ENCODE results near the gene GTF3C2. TPM values are rescaled to one million over a fixed set of nuclear protein-coding genes. Genes with fewer than 3 reads are reported as not detected.

The GTF3C2 gene
- total and polyA plus RNA-seq, 12 donors = 30.6 to 73.9 (median 51.3) TPM

DNA sequence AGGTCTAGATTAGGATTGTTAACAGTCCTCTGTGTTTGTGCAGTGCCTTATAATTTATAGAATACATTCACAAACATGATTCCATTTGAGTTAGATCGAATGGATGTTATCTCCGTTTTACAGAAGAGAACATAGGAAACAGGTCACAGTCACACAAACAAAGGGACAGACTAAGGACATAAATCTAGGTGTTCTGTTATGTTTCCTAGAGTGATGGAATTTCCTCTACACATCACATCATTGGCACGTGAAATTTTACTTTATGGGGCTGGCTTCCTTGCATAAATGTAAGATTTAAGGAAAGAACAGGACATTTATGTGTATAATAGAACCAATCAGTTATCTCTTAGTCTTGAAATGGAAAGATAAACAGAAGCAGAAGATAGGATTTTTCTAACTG lies 68.0 kb downstream of the GTF3C2 start:
- H3K9me3 ChIP-seq (replicated peaks in 1 of 3) = no peaks in the 10 kb centered on the region
- H3K27ac ChIP-seq = peak overlapping the region in 1 of 5 donors; percentile 14
- H3K4me1 ChIP-seq (replicated peaks in 1 of 2) = peaks cover 12 to 14% of the 10 kb centered on the region in 2 donors
- no peaks in the 10 kb centered on the region for H3K36me3 ChIP-seq (replicated peaks in 1 of 2)
- H3K4me3 ChIP-seq = no peak overlapping the region
- TF ChIP-seq POLR2A (IDR thresholded peaks at IDR 0.05) = no peak
- TF ChIP-seq, protein P1, sequence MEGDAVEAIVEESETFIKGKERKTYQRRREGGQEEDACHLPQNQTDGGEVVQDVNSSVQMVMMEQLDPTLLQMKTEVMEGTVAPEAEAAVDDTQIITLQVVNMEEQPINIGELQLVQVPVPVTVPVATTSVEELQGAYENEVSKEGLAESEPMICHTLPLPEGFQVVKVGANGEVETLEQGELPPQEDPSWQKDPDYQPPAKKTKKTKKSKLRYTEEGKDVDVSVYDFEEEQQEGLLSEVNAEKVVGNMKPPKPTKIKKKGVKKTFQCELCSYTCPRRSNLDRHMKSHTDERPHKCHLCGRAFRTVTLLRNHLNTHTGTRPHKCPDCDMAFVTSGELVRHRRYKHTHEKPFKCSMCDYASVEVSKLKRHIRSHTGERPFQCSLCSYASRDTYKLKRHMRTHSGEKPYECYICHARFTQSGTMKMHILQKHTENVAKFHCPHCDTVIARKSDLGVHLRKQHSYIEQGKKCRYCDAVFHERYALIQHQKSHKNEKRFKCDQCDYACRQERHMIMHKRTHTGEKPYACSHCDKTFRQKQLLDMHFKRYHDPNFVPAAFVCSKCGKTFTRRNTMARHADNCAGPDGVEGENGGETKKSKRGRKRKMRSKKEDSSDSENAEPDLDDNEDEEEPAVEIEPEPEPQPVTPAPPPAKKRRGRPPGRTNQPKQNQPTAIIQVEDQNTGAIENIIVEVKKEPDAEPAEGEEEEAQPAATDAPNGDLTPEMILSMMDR (IDR thresholded peaks at IDR 0.05) = no peak
- 38 to 54% (median 46%) methylated on average over 3 of the region's 3 CpGs for WGBS, 4 donors
- DNase-seq = no peak
- H3K27me3 ChIP-seq = no peaks in the 10 kb centered on the region
- intact Hi-C loops (cut with DNase I) = no loop called here

GRCh38 chr2:27285481-27285880 lies 71.1 kb downstream of the GTF3C2 start:
- H3K9me3 ChIP-seq (replicated peaks in 1 of 3) = no peaks in the 10 kb centered on the region
- no peak overlapping the region for H3K4me3 ChIP-seq
- DNase-seq = no peak
- WGBS, 4 donors = 73 to 87% (median 80%) methylated on average over 6 of the region's 6 CpGs
- no peaks in the 10 kb centered on the region for H3K27me3 ChIP-seq
- intact Hi-C loops (cut with DNase I) = no loop called here
- TF ChIP-seq POLR2A (IDR thresholded peaks at IDR 0.05) = no peak
- TF ChIP-seq, protein P1 (IDR thresholded peaks at IDR 0.05) = no peak
- H3K27ac ChIP-seq = no peak overlapping the region
- H3K4me1 ChIP-seq (replicated peaks in 1 of 2) = peaks cover 18 to 28% of the 10 kb centered on the region in 2 donors
- H3K36me3 ChIP-seq (replicated peaks in 1 of 2) = no peaks in the 10 kb centered on the region

DNA sequence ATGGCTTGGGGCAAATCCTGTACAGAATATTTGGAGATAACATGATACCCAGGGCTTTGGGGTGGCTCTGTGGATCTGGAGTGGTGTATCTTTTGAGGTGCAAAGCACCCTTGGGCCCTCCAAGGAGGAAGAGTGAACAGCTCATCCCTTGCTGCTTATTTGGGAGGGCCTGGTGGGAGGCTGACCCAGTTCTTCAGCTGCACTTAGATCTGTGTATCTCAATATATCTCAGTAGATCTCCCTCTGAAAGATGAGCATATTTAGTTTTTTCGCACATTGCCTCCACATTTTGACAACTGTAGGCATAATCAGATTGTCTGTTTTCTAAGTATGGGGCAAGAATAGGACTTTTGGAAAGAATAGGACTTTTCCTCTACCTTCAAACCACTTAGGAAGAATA lies 71.6 kb downstream of the GTF3C2 start:
- H3K4me3 ChIP-seq = no peak overlapping the region
- peaks cover 18 to 33% of the 10 kb centered on the region in 2 donors for H3K4me1 ChIP-seq (replicated peaks in 1 of 2)
- no peak for TF ChIP-seq POLR2A (IDR thresholded peaks at IDR 0.05)
- TF ChIP-seq, protein P1 (IDR thresholded peaks at IDR 0.05) = no peak
- DNase-seq = no peak
- intact Hi-C loops (cut with DNase I) = no loop called here
- H3K9me3 ChIP-seq (replicated peaks in 1 of 3) = no peaks in the 10 kb centered on the region
- no peak overlapping the region for H3K27ac ChIP-seq
- no peaks in the 10 kb centered on the region for H3K27me3 ChIP-seq
- 92 to 96% (median 94%) methylated on average over 1 of the region's 1 CpG for WGBS, 4 donors
- no peaks in the 10 kb centered on the region for H3K36me3 ChIP-seq (replicated peaks in 1 of 2)

- intact Hi-C loops (cut with DNase I) = no loop called here
- Histone ChIP-seq H3K36me3 (replicated peaks in 1 of 2) (no peaks in the 10 kb centered on the region), H3K9me3 (replicated peaks in 1 of 3) (no peaks in the 10 kb centered on the region), H3K27ac (peak overlapping the region in 3 of 5 donors; percentile 60 to 82 (median 71)), H3K4me1 (replicated peaks in 1 of 2) (peaks cover 18 to 34% of the 10 kb centered on the region in 2 donors), H3K27me3 (no peaks in the 10 kb centered on the region), H3K4me3 (peak overlapping the region in 1 of 4 donors; percentile 10)
- DNase-seq = peak in 3 of 7 donors; percentile 45 to 60 (median 59)
- TF ChIP-seq POLR2A (IDR thresholded peaks at IDR 0.05) = no peak
- TF ChIP-seq, protein P1 (IDR thresholded peaks at IDR 0.05) = no peak
- WGBS, 4 donors = 40 to 47% (median 43%) methylated on average over 4 to 5 of the region's 5 CpGs
Measured at GRCh38 chr2:27282892-27283291, 73.7 kb downstream of the GTF3C2 start.

All from adrenal gland (tissue), 12 donors.